ENCODE results near the gene C18orf63.

GRCh38 chr18:74281980-74282754 lies 33.5 kb upstream of the C18orf63 start:
- TF ChIP-seq CTCF (IDR thresholded peaks at IDR 0.05) (no peak), POLR2A (IDR thresholded peaks at IDR 0.05) (peak in 1 of 3 donors; percentile 3)
